ENCODE measurements around the gene DNAJB11.

DNAJB11 gene

DNA sequence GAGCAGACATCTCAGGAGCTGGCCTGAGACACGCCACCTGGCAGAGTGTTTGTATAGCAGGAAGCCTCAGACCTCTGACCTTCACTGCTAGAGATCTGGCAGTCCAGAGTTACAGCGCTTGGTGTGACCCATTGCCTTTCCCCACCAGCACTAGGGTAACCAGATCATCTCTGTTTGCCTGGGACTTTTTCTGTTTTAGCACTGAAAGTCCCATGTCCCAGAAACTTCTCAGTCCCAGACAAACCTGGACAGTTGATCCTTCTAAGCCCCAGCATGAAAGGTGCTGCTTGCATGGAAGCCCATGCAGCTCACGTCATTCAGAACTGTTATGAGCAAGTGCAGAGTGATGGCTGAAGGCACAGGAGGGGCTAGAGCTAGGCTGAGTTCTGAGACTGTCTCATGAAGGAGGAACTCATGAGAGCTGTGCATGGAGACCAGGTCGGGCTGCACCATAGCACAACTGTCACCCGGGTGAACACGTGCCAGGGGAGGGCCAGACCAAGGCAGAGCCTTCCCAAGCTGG lies 24.1 kb downstream of the DNAJB11 start:
- Histone ChIP-seq H3K27ac (ENCODE audit: low read depth, low read length) (no peak overlapping the region), H3K36me3 (ENCODE audit: insufficient read depth, low read length) (no peaks in the 10 kb centered on the region), H3K27me3 (ENCODE audit: insufficient read depth, low read length) (no peaks in the 10 kb centered on the region), H2AFZ (ENCODE audit: low read length, unreplicated experiment) (no peak overlapping the region), H3K4me1 (ENCODE audit: control insufficient read depth, insufficient read depth, low read length, unreplicated experiment) (peaks cover 7% of the 10 kb centered on the region), H3K79me2 (ENCODE audit: control insufficient read depth, insufficient read depth, low read length, unreplicated experiment) (no peaks in the 10 kb centered on the region), H3K4me3 (ENCODE audit: low read depth, low read length) (no peak overlapping the region)

DNA sequence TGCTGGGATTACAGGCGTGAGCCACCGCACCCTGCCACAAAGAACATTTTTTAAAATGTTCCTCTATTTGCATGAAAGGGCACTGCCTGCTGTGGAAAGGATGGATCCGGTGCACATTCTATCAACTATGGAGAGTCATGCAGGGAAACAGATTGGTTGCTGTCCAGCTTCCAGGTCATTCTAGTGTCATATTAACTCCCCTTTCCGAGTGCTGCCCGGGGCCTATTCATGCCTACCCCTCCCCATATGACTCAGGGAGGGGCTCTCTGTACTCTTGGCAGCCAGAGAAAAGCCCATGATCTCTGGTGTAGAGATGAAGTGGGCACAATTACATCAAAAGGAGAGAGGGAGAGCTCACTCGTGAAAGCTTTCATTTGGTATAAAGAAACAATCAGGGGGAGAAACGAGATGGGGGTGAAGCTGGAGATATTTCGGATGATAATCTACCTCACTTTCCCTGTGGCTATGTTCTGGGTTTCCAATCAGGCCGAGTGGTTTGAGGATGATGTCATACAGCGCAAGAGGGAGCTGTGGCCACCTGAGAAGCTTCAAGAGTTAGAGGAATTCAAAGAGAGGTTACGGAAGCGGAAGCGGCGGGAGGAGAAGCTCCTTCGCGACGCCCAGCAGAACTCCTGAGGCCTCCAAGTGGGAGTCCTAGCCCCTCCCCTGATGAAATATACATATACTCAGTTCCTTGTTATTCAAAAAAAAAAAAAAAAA lies 26.2 kb downstream of the DNAJB11 start:
- Histone ChIP-seq H3K79me2 (ENCODE audit: control insufficient read depth, insufficient read depth, low read length, unreplicated experiment) (no peaks in the 10 kb centered on the region), H3K27ac (ENCODE audit: low read depth, low read length) (no peak overlapping the region), H3K4me3 (ENCODE audit: low read depth, low read length) (no peak overlapping the region), H3K4me1 (ENCODE audit: control insufficient read depth, insufficient read depth, low read length, unreplicated experiment) (no peaks in the 10 kb centered on the region), H3K36me3 (ENCODE audit: insufficient read depth, low read length) (no peaks in the 10 kb centered on the region), H3K27me3 (ENCODE audit: insufficient read depth, low read length) (no peaks in the 10 kb centered on the region), H2AFZ (ENCODE audit: low read length, unreplicated experiment) (no peak overlapping the region)

DNA sequence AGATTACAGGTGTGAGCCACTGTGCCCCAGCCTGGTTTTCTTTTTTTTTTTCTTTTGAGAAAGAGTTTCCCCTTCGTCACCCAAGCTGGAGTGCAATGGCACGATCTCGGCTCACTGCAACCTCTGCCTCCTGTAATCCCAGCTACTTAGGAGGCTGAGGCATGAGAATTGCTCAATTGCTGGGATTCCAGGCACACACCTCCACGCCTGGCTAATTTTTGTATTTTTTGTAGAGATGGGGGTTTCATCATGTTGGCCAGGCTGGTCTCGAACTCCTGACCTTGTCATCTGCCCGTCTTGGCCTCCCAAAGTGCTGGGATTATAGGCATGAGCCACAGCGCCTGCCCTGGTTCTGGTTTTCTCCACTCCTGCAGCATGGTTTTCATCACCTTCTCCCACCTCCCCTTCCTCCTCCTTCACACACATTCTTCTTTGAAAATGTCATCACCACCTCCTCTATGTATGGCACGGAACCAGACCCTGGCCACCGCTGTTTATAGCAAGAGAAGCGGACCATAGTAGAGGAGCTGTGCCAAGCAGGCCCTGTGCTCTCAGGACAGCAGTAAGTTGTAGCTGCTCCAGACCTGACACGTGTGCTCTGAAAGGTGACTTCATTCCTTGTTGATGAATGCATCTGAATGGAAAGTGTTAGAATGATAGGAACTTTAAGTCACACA lies 27.7 kb downstream of the DNAJB11 start:
- Histone ChIP-seq H3K27ac (ENCODE audit: low read depth, low read length) (no peak overlapping the region), H3K27me3 (ENCODE audit: insufficient read depth, low read length) (no peaks in the 10 kb centered on the region), H3K4me3 (ENCODE audit: low read depth, low read length) (no peak overlapping the region), H3K36me3 (ENCODE audit: insufficient read depth, low read length) (no peaks in the 10 kb centered on the region), H3K4me1 (ENCODE audit: control insufficient read depth, insufficient read depth, low read length, unreplicated experiment) (no peaks in the 10 kb centered on the region), H3K79me2 (ENCODE audit: control insufficient read depth, insufficient read depth, low read length, unreplicated experiment) (no peaks in the 10 kb centered on the region), H2AFZ (ENCODE audit: low read length, unreplicated experiment) (no peak overlapping the region)

DNA sequence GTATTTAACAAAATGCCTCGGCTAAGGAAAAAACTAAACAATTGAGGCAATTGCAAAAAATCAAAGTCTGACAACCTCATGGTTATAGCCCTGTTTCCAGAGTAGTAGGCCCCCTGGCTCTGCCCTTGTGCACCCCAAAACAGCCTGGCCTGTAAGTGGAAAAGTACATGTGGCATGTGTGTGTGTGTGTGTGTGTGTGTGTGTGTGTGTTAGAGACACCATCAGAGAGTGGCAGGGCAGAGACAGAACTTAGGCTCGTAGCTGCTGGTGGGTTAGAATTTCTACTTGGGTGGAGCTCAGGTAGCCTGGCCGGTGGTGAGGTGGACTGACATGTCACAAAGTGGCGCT lies 28.2 kb downstream of the DNAJB11 start:
- no peaks in the 10 kb centered on the region for H3K27me3 ChIP-seq (ENCODE audit: insufficient read depth, low read length)
- H2AFZ ChIP-seq (ENCODE audit: low read length, unreplicated experiment) = no peak overlapping the region
- H3K36me3 ChIP-seq (ENCODE audit: insufficient read depth, low read length) = no peaks in the 10 kb centered on the region
- no peak overlapping the region for H3K4me3 ChIP-seq (ENCODE audit: low read depth, low read length)
- no peak overlapping the region for H3K27ac ChIP-seq (ENCODE audit: low read depth, low read length)
- no peaks in the 10 kb centered on the region for H3K4me1 ChIP-seq (ENCODE audit: control insufficient read depth, insufficient read depth, low read length, unreplicated experiment)
- no peaks in the 10 kb centered on the region for H3K79me2 ChIP-seq (ENCODE audit: control insufficient read depth, insufficient read depth, low read length, unreplicated experiment)

DNA sequence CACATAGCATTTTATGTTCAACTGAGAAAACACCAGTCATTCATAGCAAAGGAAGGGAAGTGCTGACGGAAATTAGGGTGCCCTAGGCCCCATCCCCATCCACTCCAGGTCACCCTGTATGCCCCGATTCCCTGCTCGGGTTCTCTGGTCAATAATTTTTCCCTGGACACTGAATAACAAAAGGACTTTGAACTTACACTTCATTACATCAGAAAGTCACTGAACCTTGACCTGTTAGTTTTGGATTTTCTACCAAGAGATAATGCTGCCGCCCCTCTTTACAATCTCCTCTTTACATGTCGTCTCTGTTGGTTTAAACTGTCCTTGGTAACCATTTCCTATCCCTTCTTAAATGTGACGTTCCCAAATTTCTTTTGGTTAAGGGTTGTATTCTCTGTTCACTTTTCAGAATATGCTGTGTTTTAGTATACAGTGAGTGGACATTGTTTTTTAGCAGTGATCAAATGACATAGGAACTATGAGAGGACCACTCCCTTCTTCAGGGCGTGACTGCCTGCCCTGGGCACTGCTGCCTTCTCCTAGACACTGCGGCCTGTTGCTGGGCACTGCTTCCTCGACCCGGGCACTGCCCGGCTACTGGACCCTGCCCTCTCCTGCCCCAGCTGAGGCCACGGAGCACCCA lies 28.7 kb downstream of the DNAJB11 start:
- no peaks in the 10 kb centered on the region for H3K27me3 ChIP-seq (ENCODE audit: insufficient read depth, low read length)
- no peaks in the 10 kb centered on the region for H3K36me3 ChIP-seq (ENCODE audit: insufficient read depth, low read length)
- no peak overlapping the region for H3K27ac ChIP-seq (ENCODE audit: low read depth, low read length)
- H3K79me2 ChIP-seq (ENCODE audit: control insufficient read depth, insufficient read depth, low read length, unreplicated experiment) = no peaks in the 10 kb centered on the region
- no peak overlapping the region for H3K4me3 ChIP-seq (ENCODE audit: low read depth, low read length)
- H3K4me1 ChIP-seq (ENCODE audit: control insufficient read depth, insufficient read depth, low read length, unreplicated experiment) = no peaks in the 10 kb centered on the region
- no peak overlapping the region for H2AFZ ChIP-seq (ENCODE audit: low read length, unreplicated experiment)

DNA sequence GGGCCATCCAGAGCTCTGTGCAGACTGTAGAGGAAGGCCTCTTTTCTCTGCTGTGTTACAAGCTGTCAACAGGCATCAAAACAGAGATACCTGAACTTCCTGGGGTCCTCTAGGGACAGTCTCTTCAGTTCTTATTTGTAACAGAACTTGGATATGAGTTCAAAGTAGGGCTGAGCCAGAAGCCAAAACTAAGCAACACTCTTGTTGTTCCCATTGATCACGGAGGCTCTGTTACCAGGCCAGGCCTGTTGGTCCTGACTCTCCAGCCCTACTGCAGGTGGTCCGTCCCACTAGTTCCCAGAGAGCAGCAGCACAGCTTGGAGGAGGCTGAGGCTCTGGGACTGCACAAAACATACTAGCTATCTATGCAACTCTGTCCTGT lies 29.3 kb downstream of the DNAJB11 start:
- H3K79me2 ChIP-seq (ENCODE audit: control insufficient read depth, insufficient read depth, low read length, unreplicated experiment) = no peaks in the 10 kb centered on the region
- no peak overlapping the region for H3K4me3 ChIP-seq (ENCODE audit: low read depth, low read length)
- no peaks in the 10 kb centered on the region for H3K36me3 ChIP-seq (ENCODE audit: insufficient read depth, low read length)
- no peak overlapping the region for H2AFZ ChIP-seq (ENCODE audit: low read length, unreplicated experiment)
- H3K27me3 ChIP-seq (ENCODE audit: insufficient read depth, low read length) = 0 out of 2 replicates have a peak, but pooled peaks cover 2% of the 10 kb centered on the region
- H3K27ac ChIP-seq (ENCODE audit: low read depth, low read length) = no peak overlapping the region
- H3K4me1 ChIP-seq (ENCODE audit: control insufficient read depth, insufficient read depth, low read length, unreplicated experiment) = no peaks in the 10 kb centered on the region

DNA sequence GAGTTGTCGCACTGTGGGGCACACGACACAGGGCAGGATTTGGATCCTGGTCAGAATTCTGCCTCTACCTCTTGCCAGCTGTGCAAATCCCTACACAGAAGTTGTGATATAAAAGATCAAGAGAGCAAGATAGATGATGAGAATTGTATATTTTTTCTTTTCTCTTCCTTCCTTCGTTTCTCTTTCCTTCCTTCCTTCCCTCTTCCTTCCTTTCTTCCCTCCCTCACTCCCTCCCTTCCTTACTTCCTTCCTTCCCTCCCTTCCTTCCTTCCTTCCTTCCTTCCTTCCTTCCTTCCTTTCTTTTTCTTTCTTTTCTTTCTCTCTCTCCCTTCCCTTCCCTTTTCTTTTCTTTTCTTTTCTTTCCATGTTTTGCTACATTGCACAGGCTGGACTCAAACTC lies 30.4 kb downstream of the DNAJB11 start:
- Histone ChIP-seq H3K4me1 (ENCODE audit: control insufficient read depth, insufficient read depth, low read length, unreplicated experiment) (no peaks in the 10 kb centered on the region), H3K27me3 (ENCODE audit: insufficient read depth, low read length) (peaks cover 9% of the 10 kb centered on the region; the same call in 1 of the 2 replicates), H3K36me3 (ENCODE audit: insufficient read depth, low read length) (no peaks in the 10 kb centered on the region), H2AFZ (ENCODE audit: low read length, unreplicated experiment) (no peak overlapping the region), H3K27ac (ENCODE audit: low read depth, low read length) (no peak overlapping the region), H3K79me2 (ENCODE audit: control insufficient read depth, insufficient read depth, low read length, unreplicated experiment) (no peaks in the 10 kb centered on the region), H3K4me3 (ENCODE audit: low read depth, low read length) (no peak overlapping the region)

DNA sequence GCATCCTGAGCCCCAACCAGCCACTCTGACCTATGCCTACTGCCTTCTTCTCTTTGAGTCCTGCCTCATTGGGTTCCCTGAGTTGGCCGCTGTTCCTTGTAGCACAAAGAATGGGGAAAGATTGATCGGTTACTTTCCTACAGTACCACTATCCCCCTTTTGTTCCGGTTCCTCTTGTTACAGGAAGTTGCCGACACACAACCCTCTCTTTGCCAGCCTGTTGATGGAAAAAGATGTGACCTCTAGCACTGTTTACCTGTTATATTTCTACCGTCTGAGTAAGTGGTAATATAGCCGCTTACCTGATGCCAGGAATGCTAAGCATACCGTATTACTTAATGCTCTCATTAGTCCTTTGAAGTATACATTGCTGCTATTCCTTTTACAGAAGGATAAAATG lies 32.6 kb downstream of the DNAJB11 start:
- no peaks in the 10 kb centered on the region for H3K79me2 ChIP-seq (ENCODE audit: control insufficient read depth, insufficient read depth, low read length, unreplicated experiment)
- H3K27me3 ChIP-seq (ENCODE audit: insufficient read depth, low read length) = peaks cover 9% of the 10 kb centered on the region; the same call in 1 of the 2 replicates
- no peak overlapping the region for H2AFZ ChIP-seq (ENCODE audit: low read length, unreplicated experiment)
- no peaks in the 10 kb centered on the region for H3K4me1 ChIP-seq (ENCODE audit: control insufficient read depth, insufficient read depth, low read length, unreplicated experiment)
- H3K4me3 ChIP-seq (ENCODE audit: low read depth, low read length) = no peak overlapping the region
- no peaks in the 10 kb centered on the region for H3K36me3 ChIP-seq (ENCODE audit: insufficient read depth, low read length)
- no peak overlapping the region for H3K27ac ChIP-seq (ENCODE audit: low read depth, low read length)

DNA sequence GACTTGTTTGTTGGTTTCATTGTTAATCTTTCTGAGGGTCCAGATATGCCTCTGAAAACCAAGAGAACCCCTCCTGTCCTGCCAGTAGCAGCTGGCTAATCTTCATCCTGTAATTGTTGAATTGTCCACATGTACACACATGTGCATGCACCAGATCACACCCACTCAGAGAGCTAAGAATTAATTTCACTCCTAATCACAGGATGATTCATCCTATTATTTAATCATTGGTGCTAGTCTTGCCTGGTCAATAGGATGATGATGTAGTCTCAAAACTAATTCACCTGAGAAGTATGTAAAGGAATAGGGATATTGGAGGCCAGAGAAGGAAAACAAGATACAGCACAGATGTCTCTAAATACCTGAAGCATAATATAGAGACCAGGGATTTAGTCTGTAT lies 34.6 kb downstream of the DNAJB11 start:
- Histone ChIP-seq H3K27ac (ENCODE audit: low read depth, low read length) (no peak overlapping the region), H3K4me3 (ENCODE audit: low read depth, low read length) (no peak overlapping the region), H2AFZ (ENCODE audit: low read length, unreplicated experiment) (no peak overlapping the region), H3K79me2 (ENCODE audit: control insufficient read depth, insufficient read depth, low read length, unreplicated experiment) (no peaks in the 10 kb centered on the region), H3K4me1 (ENCODE audit: control insufficient read depth, insufficient read depth, low read length, unreplicated experiment) (no peaks in the 10 kb centered on the region), H3K27me3 (ENCODE audit: insufficient read depth, low read length) (peaks cover 9% of the 10 kb centered on the region; the same call in 1 of the 2 replicates), H3K36me3 (ENCODE audit: insufficient read depth, low read length) (no peaks in the 10 kb centered on the region)

DNA sequence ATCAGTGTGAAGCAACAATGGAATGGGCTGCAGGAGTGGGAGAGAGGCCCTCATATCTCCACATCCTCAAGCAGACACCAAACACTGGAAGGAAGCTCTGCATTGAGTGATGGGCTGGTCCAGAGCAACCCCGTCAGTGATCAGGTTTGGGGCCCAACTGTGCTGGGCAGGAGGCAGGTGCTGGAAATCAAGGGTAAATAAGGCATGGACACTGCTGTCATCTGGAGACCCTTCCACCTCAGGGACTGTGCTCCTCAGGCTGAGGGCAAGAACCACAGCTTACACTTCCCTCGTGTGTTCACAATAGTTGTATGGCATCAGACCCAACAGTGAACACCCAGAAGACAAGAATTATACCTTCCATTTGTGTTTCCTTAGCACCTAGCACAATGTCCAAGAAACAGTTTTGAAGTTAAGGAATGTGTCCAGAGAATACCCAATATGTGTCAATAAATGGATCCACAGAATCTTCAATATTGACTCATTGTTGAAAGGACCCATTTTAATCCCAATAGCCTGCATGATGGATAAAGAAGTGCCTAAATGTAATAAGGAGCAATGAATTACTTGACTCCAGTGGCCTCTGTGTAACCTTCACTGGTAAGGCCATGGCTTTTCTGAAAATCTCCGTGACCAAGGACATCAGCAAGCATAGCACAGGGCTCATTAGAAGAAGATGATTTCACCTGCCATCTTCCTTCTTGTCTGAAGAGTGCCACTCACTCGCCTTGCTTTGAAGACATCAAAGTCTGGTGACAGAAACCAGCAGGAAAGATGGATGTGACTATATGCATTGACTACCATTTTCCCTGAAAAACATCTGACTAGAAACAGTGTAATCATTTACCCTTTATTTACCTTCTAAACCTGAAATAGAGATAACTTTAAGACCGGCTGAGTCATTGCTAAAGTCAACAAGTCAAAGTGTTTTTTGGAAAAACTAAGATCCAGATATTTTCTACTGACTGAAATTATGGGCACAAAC lies 35.3 kb downstream of the DNAJB11 start:
- Histone ChIP-seq H3K36me3 (ENCODE audit: insufficient read depth, low read length) (no peaks in the 10 kb centered on the region), H3K4me3 (ENCODE audit: low read depth, low read length) (no peak overlapping the region), H3K27ac (ENCODE audit: low read depth, low read length) (no peak overlapping the region), H3K27me3 (ENCODE audit: insufficient read depth, low read length) (peaks cover 9% of the 10 kb centered on the region; the same call in 1 of the 2 replicates), H3K4me1 (ENCODE audit: control insufficient read depth, insufficient read depth, low read length, unreplicated experiment) (no peaks in the 10 kb centered on the region), H3K79me2 (ENCODE audit: control insufficient read depth, insufficient read depth, low read length, unreplicated experiment) (no peaks in the 10 kb centered on the region), H2AFZ (ENCODE audit: low read length, unreplicated experiment) (no peak overlapping the region)
